HEK293T (cell line): ENCODE results near the gene TSGA10IP.

Experiments used
- CTCF ChIA-PET: fragments of 350-600 bp; formaldehyde crosslinking; extraction: SDS; loops from one replicate; lab custom pipeline; 2021; ENCODE audit warnings: antibody characterized with exemption, inconsistent platforms; lab: Yijun Ruan, JAX
- POLR2A ChIA-PET: fragments of 350-600 bp; formaldehyde crosslinking; extraction: SDS; loops from one replicate; lab custom pipeline; 2020; ENCODE audit warnings: antibody characterized with exemption, inconsistent platforms; lab: Yijun Ruan, JAX
- DNase-seq: peaks from one replicate; pipeline ENCODE4 v3.0.0; 2012; ENCODE audit warnings: mixed read lengths; ENCODE audit errors: extremely low spot score
- ARNT ChIP-seq: fragments of 450-650 bp; IDR thresholded peaks from 2 replicates; pipeline ENCODE4 v1.6.1; 2017; ENCODE audit warnings: mild to moderate bottlenecking
- BHLHE40 ChIP-seq: fragments of 450-650 bp; IDR thresholded peaks from 2 replicates; pipeline ENCODE4 v1.6.1; 2016; ENCODE audit warnings: mild to moderate bottlenecking, moderate library complexity, borderline replicate concordance
- CTBP1 ChIP-seq: fragments of 450-650 bp; IDR thresholded peaks from 2 replicates; pipeline ENCODE4 v1.6.1; 2016; ENCODE audit warnings: borderline replicate concordance
- ELF4 ChIP-seq: fragments of 450-650 bp; IDR thresholded peaks from 2 replicates; pipeline ENCODE4 v1.6.1; 2017; ENCODE audit warnings: antibody characterized with exemption
- FOXA1 ChIP-seq: fragments of 450-650 bp; IDR thresholded peaks from 2 replicates; pipeline ENCODE4 v1.6.1; 2016; ENCODE audit warnings: mild to moderate bottlenecking
- FOXK2 ChIP-seq: fragments of 450-650 bp; IDR thresholded peaks from 2 replicates; pipeline ENCODE4 v1.6.1; 2016; ENCODE audit warnings: mild to moderate bottlenecking
- FOXM1 ChIP-seq: fragments of 450-650 bp; IDR thresholded peaks from 2 replicates; pipeline ENCODE4 v1.6.1; 2017; ENCODE audit warnings: mild to moderate bottlenecking, borderline replicate concordance
- HDGF ChIP-seq: fragments of 450-650 bp; IDR thresholded peaks from 2 replicates; pipeline ENCODE4 v1.6.1; 2017; ENCODE audit warnings: antibody characterized with exemption, borderline replicate concordance
- L3MBTL2 ChIP-seq: fragments of 450-650 bp; conservative IDR thresholded peaks from 2 replicates; pipeline ENCODE4 v1.6.1; 2016; ENCODE audit warnings: mild to moderate bottlenecking
- LEF1 ChIP-seq: fragments of 450-650 bp; IDR thresholded peaks from 2 replicates; pipeline ENCODE4 v1.6.1; 2017; ENCODE audit warnings: mild to moderate bottlenecking, borderline replicate concordance
- NFRKB ChIP-seq: fragments of 450-650 bp; IDR thresholded peaks from 2 replicates; pipeline ENCODE4 v1.6.1; 2016; ENCODE audit warnings: mild to moderate bottlenecking, moderate library complexity
- SP1 ChIP-seq: fragments of 450-650 bp; IDR thresholded peaks from 2 replicates; pipeline ENCODE4 v1.6.1; 2017
- SUZ12 ChIP-seq: fragments of 450-650 bp; IDR thresholded peaks from 2 replicates; pipeline ENCODE4 v1.6.1; 2016; ENCODE audit warnings: mild to moderate bottlenecking
- TARDBP ChIP-seq: fragments of 450-650 bp; IDR thresholded peaks from 2 replicates; pipeline ENCODE4 v1.6.1; 2016
- ZNF384 ChIP-seq: fragments of 450-650 bp; IDR thresholded peaks from 2 replicates; pipeline ENCODE4 v1.6.1; 2016
- TF ChIP-seq, protein P1 (sequence below): fragments of 450-650 bp; IDR thresholded peaks from 2 replicates; pipeline ENCODE4 v1.6.1; 2016

The TSGA10IP gene

DNA sequence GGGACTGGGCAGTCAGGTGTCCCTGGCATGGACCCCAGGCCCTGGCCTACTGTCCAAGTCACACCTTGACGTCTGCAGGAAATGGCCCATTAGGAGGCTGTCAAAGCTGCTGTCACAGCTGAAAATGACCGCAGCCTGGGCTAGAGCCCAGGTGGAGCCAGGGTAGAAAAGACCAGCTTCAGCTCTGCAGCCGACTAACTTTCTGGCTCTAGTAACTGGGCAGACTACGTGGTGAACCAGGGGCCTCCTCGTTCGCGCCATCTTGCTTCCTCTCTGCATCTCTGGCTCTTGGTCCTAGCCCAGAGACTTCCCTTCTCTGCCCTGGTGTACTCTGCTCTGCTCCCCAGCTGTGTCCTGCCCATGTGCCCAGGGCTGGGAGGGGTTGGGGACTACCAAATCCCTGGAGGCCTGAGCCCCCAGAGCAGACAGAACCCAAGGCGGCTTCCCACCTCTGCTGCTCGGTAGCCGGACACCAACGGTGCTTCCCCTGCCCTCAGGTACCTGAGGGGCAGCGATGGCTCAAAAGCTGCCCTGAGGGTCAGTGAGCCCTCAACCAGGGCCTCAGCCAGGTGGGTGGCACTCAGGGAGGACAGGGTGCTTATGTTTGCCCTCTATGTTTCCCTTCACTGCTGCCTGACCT, 35.9 kb downstream of the TSGA10IP start:
- TF ChIP-seq HDGF (no peak), ZNF384 (no peak), LEF1 (no peak), SUZ12 (no peak), L3MBTL2 (no peak), ARNT (no peak), BHLHE40 (no peak), FOXA1 (no peak)
- no peak for DNase-seq
- POLR2A ChIA-PET, result no interaction called here
- CTCF ChIA-PET, result no interaction called here

- ChIA-PET POLR2A (no interaction called here), CTCF (interaction anchor here (0.6 kb wide), 1 partner anchor 9 kb away, joined by 3 read pairs; no protein-coding TSS in a partner anchor)
- no peak for DNase-seq
- no peak for TF ChIP-seq ZNF384
- no peak for TF ChIP-seq SP1
- TF ChIP-seq LEF1, result no peak
- TF ChIP-seq CTBP1, result no peak
- TF ChIP-seq FOXA1, result no peak
Observed at GRCh38 chr11:65981972-65982823, 36.9 kb downstream of the TSGA10IP start.

DNA sequence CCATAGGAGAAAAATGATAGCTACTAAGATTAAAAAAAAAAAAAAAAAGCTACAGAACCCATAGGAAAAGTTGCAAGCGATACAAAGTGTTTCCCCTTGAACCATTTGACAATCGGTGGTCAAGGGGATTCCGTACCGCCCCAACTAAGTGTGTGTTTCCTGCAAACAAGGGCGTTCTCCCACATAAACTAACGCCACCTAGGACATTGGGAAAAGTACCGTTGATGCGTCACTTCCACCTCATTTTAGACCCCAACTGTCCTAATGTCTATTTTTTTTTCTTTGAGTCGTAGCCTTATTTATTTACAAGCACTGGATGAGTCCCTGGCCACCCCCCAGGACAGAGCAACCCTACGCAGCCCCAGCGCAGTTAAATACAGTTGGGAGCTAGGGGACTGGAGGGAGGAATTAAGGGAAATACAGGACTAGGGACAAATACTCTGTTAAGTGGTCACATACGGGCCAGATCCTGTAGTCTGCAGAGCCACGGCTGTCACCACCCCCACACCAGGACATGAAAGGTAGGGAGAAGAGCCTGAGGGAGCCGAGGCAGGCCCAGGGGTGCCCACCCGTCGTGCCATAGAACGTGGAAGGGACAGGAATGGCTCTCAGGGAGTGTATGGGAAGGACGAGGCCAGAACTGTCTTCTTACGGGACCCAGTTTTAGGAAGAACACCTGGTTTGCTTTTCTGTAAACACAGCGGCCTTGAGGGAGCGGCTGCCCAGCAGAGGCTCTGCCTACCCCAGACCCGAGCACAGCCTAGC, 37.7 kb downstream of the TSGA10IP start:
- DNase-seq, result no peak
- ChIA-PET POLR2A (no interaction called here), CTCF (interaction anchor here (0.6 kb wide), 1 partner anchor 8 kb away, joined by 3 read pairs; no protein-coding TSS in a partner anchor)
- TF ChIP-seq FOXA1 (no peak), FOXM1 (no peak), SUZ12 (no peak), SP1 (no peak), HDGF (no peak), BHLHE40 (no peak), L3MBTL2 (no peak), ARNT (no peak)
- TF ChIP-seq, protein P1, sequence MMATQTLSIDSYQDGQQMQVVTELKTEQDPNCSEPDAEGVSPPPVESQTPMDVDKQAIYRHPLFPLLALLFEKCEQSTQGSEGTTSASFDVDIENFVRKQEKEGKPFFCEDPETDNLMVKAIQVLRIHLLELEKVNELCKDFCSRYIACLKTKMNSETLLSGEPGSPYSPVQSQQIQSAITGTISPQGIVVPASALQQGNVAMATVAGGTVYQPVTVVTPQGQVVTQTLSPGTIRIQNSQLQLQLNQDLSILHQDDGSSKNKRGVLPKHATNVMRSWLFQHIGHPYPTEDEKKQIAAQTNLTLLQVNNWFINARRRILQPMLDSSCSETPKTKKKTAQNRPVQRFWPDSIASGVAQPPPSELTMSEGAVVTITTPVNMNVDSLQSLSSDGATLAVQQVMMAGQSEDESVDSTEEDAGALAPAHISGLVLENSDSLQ, result no peak

DNA sequence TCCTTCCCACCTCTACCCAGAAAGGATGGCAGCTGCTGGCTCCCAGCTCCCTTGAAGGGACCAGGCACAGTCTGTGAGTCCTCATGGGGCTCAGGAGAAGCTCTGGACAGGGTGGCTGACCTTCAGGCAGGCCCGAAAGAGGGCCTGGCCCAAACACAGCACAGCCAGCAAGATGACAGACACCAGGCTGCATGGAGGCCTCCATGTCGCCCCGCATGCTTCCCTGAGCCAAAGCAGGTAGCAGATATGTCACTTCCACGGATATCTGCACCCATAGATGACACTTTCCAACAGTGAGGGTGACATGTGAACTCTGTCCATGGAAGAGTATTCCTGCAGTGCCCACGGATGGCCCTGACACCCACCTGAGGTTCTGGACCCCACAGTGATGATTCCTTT, 38.3 kb downstream of the TSGA10IP start:
- ChIA-PET POLR2A (no interaction called here), CTCF (no interaction called here)
- no peak for DNase-seq
- TF ChIP-seq FOXA1, result no peak
- no peak for TF ChIP-seq BHLHE40
- no peak for TF ChIP-seq ARNT
- no peak for TF ChIP-seq SP1
- TF ChIP-seq TARDBP, result no peak
- TF ChIP-seq HDGF, result no peak
- no peak for TF ChIP-seq L3MBTL2
- TF ChIP-seq, protein P1, result no peak
- TF ChIP-seq SUZ12, result no peak
- TF ChIP-seq ZNF384, result no peak
- TF ChIP-seq NFRKB, result no peak
- no peak for TF ChIP-seq FOXK2
- no peak for TF ChIP-seq FOXM1
- TF ChIP-seq CTBP1, result no peak
- TF ChIP-seq ELF4, result no peak
- no peak for TF ChIP-seq LEF1

DNA sequence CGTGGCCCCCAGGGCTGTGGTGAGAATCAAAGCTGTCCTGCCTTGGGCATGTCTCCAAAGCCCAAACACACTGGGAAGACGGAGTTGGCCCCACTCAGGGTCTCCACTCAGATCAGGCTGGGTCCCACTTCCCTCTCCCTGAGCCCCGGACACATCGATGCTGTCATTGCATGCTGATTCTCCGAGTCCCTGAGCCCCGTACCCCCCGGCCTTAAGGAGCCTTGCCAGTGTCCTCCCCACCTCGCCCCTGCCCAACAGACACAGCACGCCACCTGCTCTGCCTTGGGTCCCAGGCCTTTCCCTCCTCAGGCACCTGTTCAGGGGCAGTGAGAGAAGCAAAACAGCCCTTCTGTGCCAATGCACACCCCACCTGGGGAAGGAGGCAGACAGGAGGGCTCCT, 42.1 kb downstream of the TSGA10IP start:
- POLR2A ChIA-PET, result interaction anchor here (1.1 kb wide), 1 partner anchor 350 kb away, joined by 3 read pairs; the partner anchor contains the start of gene SIPA1
- TF ChIP-seq HDGF, result no peak
- CTCF ChIA-PET, result interaction anchor here (1.3 kb wide), 1 partner anchor 243 kb away, joined by 4 read pairs; no protein-coding TSS in a partner anchor
- DNase-seq, result no peak

DNA sequence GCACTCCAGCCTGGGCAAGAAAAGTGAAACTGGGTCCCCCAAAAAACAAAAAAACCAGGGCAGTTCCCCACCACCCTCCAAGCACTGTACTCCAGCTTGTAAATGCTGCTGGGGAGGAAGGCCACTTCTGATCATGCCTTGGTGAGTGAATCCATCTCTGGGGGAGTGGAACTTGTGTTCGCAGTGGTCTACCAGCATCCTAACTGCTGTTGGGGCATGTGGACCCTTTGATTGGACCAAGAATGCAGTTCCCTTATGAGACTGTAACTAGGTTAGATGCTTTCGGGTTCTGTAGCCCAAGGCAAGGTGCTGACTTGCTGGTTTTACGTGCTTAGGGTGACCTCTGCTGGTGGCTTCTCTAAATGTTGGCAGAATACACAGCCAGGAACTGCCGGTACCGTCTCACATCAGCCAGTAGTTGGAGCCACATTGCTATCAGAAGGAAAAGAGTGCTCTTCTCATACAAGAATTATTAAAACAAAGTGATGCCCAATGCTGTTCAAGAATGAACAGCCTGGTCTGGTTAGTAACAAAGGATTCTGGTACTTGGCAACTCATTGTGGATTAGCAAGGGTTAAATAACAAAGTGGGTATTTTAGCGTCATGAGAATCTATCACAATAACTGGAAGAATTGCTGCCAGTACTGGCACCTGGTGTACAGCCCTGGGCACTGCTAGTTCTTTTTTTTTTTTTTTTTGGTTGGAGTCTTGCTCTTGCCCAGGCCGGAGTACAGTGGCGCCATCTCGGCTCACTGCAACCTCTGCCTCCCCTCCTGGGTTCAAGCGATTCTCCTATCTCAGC, 43.7 kb downstream of the TSGA10IP start:
- peak; percentile 88 for DNase-seq
- TF ChIP-seq FOXK2 (no peak), L3MBTL2 (no peak), LEF1 (no peak), SUZ12 (no peak), ZNF384 (peak; percentile 95), ARNT (no peak)
- CTCF ChIA-PET, result interaction anchor here (0.7 to 1.9 kb wide), 8 partner anchors 18 to 277 kb away, joined by 3 to 12 read pairs (median 4); partner anchors contain the start of genes AP5B1, CCDC85B, FIBP and KAT5
- POLR2A ChIA-PET, result interaction anchor here (1.1 to 1.3 kb wide), 2 partner anchors 100 to 104 kb away, joined by 4 to 5 read pairs; partner anchors contain the start of gene FIBP
